H4 (cell line): Measurements from ENCODE around the gene SYNC. TPM values are rescaled to one million over a fixed set of nuclear protein-coding genes. Genes with fewer than 3 reads are reported as not detected.
A peak's percentile ranks its signal among the peaks of the same experiment; 100 is the strongest.
"Not testable (repeated sequence)": the region's sequence is repeated elsewhere in the genome, so short reads cannot be mapped to it uniquely, and the experiment has no call there.

ENCODE experiments used
- DNase-seq: peaks from one replicate; pipeline ENCODE4 v3.0.0-alpha.2; 2015; ENCODE audit warnings: low spot score
- total RNA-seq: library from RNA; depleted of rRNA; stranded (reverse); fragments of >200 nt; shearing (Covaris generic); gene quantifications from 2 replicates; pipeline ENCODE4 v1.2.3, GENCODE V29; 2014

Gene SYNC
- total RNA-seq, 1 experiment from 2014 or later = 20.7 TPM

DNA sequence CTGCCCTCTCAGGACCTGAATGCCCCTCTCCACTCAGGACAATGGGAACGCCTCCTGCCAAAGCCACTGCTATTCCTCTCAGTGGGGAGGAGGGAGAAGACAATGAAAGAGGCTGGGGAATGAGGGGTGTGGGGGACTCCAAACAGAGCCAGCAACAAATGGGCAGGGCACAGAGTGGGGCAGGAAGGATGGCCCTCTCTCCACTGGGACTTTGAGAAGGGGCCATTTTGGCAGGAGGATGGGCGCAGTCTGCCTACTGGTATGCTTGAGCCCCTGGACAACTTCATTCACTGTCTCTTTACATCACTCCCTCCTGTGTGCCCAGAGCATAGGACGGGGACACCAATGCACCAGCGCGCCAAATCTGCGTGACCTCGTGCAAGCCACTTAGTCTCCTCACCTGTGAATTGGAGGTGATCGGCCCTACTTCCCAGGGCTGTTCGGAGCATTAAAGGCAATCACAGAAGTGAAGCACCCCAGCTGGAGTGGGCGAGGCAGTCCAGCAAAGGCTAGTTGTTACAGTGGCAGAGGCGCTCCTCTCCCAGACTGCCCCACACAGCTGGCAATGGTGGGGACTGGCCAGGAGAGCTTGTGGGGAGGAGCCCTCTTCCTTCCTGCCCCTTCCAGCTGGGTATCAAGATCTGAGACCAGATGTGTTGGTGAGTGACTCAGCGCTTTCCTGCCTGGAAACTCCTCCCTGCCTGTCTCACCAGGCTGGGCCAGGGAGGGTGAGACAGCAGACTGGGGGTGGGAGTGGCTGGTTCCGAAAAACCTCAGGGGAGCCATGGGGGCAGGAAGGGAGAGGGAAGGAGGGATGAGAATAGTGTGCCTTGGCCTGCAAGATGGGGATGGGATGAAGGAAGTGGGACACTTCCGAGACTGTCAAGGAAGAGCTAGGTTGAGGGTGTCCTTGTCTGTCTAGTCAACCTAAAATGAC, 22.4 kb upstream of the SYNC start:
- DNase-seq = peak; percentile 98

GRCh38 chr1:32719681-32720275, 17.2 kb upstream of the SYNC start:
- no peak for DNase-seq

- no peak for DNase-seq
Observed at GRCh38 chr1:32718527-32718926, 16.0 kb upstream of the SYNC start.

- no peak for DNase-seq
Observed at GRCh38 chr1:32718036-32718435, 15.5 kb upstream of the SYNC start.

- no peak for DNase-seq
Observed at GRCh38 chr1:32717503-32717902, 14.9 kb upstream of the SYNC start.

DNA sequence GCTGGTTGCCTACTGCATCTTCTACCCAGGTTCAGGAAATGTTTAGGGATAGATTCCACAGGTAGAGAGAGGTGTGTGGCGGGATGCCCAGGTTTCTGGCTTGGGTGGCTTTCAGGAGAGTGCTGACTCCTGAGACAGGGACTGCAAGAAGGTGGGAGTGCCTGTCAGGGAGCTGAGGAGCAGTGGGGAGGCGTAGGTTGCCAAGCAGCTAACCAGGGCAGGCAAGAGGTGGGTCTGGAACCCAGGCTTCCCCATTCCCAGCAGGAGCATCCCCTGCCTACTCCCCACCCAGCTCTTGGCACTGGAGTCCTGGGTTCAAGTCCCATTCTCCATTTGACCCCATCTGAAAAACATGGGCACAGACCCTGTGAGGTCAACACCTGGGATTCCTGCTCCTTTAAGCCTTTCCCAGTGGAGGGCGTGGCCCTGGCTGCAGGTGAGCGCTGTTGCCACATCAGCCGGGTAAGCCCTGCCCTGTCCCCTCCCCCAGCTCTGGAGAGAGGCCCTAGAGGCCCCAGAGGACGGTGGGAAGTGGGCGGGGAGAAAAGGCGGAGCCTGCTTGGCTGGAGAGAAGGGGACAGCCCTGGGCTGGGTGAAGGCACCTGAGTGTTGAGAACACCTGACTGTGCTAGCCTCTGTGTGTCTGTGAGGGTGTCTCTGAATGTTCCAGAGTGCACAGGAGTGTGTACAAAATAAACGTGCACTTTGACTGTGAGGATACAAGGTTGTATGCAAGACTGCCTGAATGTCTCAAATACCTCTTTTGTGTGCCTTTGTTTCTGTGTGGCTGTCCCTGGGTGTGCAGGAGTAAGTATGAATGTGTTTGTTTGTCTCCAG, 14.0 kb upstream of the SYNC start:
- DNase-seq = peak; percentile 48

- no peak for DNase-seq
Observed at GRCh38 chr1:32715901-32716311, 13.3 kb upstream of the SYNC start.

DNA sequence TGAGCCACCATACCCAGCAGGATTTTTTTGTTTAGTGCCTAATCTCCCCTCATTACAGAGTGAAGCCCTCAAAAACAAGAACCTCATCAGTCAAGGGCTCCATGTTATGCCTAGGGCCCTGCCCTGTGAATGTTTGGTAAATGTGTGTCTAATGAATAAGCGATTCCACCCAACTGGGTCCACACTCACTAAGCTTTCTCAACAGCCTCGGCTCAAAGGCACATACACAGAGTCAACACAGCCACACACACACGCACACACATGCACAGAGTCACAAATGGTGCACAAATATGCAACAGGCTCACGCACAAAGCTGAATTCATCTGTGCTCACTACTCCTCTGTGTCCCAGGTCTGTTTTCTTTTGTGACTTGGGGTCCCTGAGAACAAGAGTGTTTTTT, 11.7 kb upstream of the SYNC start:
- DNase-seq = no peak

- DNase-seq = no peak
Observed at GRCh38 chr1:32713081-32713480, 10.5 kb upstream of the SYNC start.

- not testable (repeated sequence) for DNase-seq
Observed at GRCh38 chr1:32711221-32711620, 8.7 kb upstream of the SYNC start.

DNA sequence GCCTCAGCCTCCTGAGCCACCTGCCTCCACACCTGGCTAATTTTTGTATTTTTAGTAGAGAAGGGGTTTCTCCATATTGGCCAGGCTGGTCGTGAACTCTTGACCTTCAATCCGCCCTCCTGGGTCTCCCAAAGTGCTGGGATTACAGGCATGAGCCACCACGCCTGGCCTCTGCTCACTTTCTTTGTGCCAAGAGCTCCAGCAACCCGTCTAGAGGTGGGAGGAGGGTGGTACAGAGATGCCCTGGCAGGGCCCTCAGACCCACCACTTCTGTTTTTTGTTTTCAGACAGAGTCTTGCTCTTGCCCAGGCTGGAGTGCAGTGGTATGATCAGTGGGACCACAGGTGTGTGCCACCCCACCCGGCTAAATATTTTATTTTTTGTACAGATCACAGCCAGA, 6.9 kb upstream of the SYNC start:
- no peak for DNase-seq

GRCh38 chr1:32709075-32709474, 6.5 kb upstream of the SYNC start:
- DNase-seq = no peak

GRCh38 chr1:32706491-32706890, 3.9 kb upstream of the SYNC start:
- no peak for DNase-seq

- no peak for DNase-seq
Observed at GRCh38 chr1:32705516-32705915, 2.9 kb upstream of the SYNC start.

- DNase-seq = peak; percentile 79
Observed at GRCh38 chr1:32703479-32704291, 1.1 kb upstream of the SYNC start.

DNA sequence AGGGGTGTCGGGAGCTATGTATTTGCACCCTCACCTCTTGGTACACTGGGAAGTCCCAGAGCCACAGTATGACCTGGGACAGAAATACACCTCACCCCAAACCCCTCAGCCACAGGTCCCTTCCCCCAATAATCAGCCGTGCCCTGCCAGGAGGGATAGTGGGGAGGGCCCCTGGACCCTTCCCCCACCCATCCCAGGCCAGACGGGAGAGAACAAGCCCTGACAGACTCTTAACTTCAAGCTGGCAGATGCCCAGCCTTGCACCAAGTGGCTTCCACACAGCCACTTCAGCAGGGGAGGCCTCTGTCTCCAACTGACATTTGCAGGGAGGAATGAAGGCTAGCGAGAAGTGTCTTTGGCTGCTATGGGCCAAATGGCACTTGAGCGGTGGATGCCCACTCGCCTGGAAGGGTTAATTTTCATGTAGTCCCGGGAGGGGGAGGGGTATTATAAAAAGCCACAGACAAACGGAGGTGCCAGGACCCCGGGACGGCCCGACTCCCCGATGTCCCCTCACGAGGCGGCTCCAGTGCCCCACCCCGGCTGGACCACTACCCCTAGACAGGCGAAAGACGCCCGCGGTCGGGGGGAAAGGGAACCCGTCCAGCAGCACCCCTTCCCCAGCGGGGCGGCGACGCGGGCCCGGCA, 495 bp downstream of the SYNC start:
- no peak for DNase-seq

DNA sequence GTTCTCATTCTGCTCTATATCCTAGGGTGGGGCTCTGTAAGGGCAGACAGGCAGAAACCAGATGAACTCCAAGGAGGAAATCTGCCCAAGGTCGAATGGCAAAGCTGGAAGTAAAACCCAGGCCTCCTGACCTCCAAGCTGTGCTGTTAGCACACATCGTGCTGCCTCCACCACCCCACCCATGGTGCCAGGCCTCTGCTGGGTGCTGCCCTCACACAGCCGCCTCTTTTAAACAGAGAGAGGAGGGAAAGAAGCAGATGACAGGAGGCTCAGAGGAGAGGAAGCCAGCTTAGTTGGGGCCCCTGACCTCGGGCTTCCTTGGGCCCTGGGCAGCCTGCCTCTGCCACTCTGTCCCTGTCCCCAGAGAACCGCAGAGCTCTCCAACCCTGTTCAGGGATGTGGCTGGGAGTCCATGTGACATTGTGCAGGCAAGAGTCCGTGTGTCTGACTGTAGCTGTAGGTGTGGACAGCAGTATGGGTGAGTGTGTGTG, 1.1 kb downstream of the SYNC start:
- DNase-seq = no peak

GRCh38 chr1:32696996-32697395, 5.6 kb downstream of the SYNC start:
- DNase-seq = not testable (repeated sequence)

DNA sequence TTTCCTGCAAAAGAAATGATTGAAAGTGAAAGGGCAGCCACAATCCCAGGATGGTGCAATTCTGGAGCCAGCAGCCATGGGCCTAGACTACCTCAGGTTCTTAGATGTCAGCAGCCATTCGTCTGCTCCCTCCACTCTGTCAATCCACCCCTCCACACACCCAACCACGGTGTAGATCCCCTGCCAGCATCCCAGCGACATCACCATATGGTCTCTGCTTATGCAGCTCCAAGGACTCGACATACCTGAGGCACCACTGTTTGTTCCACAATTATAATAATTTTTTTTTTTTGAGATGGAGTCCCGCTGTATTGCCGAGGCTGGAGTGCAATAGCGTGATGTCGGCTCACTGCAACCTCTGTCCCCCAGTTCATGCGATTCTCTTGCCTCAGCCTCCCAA, 6.5 kb downstream of the SYNC start:
- DNase-seq = no peak

DNA sequence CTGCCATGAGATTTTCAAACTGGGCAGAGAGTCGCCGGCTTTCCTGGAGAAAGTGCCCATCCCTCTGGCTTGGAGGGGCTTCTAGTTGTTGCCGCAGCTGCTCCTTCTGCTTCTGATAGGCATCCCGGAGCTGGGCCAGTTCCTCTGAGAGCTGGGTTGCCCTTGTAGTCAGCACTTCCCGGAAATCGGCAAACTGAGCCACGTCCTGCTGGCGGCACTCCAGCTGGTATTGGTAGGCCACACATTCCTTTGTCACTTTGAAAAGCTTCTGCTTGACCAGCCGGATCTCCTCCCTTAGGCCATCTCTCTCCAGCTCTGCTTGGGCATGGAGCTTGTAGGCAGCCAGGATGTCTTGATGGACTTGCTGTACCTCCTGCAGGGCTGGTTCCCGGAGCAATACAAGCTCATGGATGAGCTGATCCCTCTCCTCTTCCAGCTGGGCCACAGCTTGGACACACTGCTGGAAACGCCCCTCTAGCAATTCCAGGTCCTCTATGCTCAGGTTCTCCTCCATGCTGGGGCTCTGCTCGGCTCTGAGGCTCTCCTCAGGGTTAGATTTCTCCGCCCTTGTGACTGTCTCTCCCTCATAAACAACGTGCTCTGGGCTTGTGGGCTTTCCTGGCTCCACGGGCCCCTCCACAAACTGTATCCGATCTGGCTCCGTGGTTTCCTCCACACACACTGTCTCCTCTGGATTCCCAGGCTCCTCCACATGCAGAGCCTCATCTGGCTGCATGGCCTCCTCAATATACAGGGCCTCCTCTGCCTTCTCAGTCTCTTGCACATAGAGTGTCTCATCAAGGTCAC, 7.3 kb downstream of the SYNC start:
- peak; percentile 40 for DNase-seq
